ENCODE data around the gene DCP1B.
A peak's percentile ranks its signal among the peaks of the same experiment; 100 is the strongest.

Gene DCP1B

GRCh38 chr12:2004113-2004929 is at the start of gene DCP1B:
Gene DCP1B, minus strand, starts transcription at chr12:2004457. Its CDS starts 26 bp downstream, at chr12:2004431.
- peak; percentile 86 for DNase-seq (ENCODE audit: low read depth)

GRCh38 chr12:2053691-2054090 is 49.4 kb upstream of the DCP1B start:
- DNase-seq (ENCODE audit: low read depth), result no peak

GRCh38 chr12:2052826-2053678 is 48.8 kb upstream of the DCP1B start, which contains the start of gene CACNA1C:
Gene CACNA1C, plus strand, starts transcription at chr12:2052987. Its CDS starts 576 bp downstream, at chr12:2053563.
- DNase-seq (ENCODE audit: low read depth), result no peak

GRCh38 chr12:2051700-2052621 is 47.7 kb upstream of the DCP1B start:
- DNase-seq (ENCODE audit: low read depth), result no peak

GRCh38 chr12:2049604-2050540 is 45.6 kb upstream of the DCP1B start:
- DNase-seq (ENCODE audit: low read depth), result no peak

GRCh38 chr12:2047752-2048151 is 43.5 kb upstream of the DCP1B start:
- DNase-seq (ENCODE audit: low read depth), result no peak

GRCh38 chr12:2046957-2047356 is 42.7 kb upstream of the DCP1B start:
- no peak for DNase-seq (ENCODE audit: low read depth)

GRCh38 chr12:2044165-2044564 is 39.9 kb upstream of the DCP1B start:
- DNase-seq (ENCODE audit: low read depth), result no peak

- no peak for DNase-seq (ENCODE audit: low read depth)
Observed at GRCh38 chr12:2043054-2043453, 38.8 kb upstream of the DCP1B start.

- no peak for DNase-seq (ENCODE audit: low read depth)
Observed at GRCh38 chr12:2039034-2039433, 34.8 kb upstream of the DCP1B start.

GRCh38 chr12:2035431-2036055 is 31.3 kb upstream of the DCP1B start:
- DNase-seq (ENCODE audit: low read depth), result no peak

- peak; percentile 78 for DNase-seq (ENCODE audit: low read depth)
Observed at GRCh38 chr12:2034633-2035430, 30.6 kb upstream of the DCP1B start.

- no peak for DNase-seq (ENCODE audit: low read depth)
Observed at GRCh38 chr12:2032506-2032905, 28.2 kb upstream of the DCP1B start.

GRCh38 chr12:2029851-2030250 is 25.6 kb upstream of the DCP1B start:
- no peak for DNase-seq (ENCODE audit: low read depth)

GRCh38 chr12:2027351-2027750 is 23.1 kb upstream of the DCP1B start:
- DNase-seq (ENCODE audit: low read depth), result no peak

- DNase-seq (ENCODE audit: low read depth), result no peak
Observed at GRCh38 chr12:2023365-2023764, 19.1 kb upstream of the DCP1B start.

GRCh38 chr12:2020511-2020910 is 16.3 kb upstream of the DCP1B start:
- DNase-seq (ENCODE audit: low read depth), result no peak

GRCh38 chr12:2019126-2019525 is 14.9 kb upstream of the DCP1B start:
- DNase-seq (ENCODE audit: low read depth), result no peak

GRCh38 chr12:2018391-2018790 is 14.1 kb upstream of the DCP1B start:
- DNase-seq (ENCODE audit: low read depth), result no peak
